HG03097 (cell line): ENCODE data around the gene MAD1L1.

Experiments used
- ATAC-seq: cut with Tn5 transposase; IDR thresholded peaks from one replicate; pipeline ENCODE4 v1.9.1; 2021; ENCODE audit not compliant: unreplicated experiment, low FRiP score

Gene MAD1L1

DNA sequence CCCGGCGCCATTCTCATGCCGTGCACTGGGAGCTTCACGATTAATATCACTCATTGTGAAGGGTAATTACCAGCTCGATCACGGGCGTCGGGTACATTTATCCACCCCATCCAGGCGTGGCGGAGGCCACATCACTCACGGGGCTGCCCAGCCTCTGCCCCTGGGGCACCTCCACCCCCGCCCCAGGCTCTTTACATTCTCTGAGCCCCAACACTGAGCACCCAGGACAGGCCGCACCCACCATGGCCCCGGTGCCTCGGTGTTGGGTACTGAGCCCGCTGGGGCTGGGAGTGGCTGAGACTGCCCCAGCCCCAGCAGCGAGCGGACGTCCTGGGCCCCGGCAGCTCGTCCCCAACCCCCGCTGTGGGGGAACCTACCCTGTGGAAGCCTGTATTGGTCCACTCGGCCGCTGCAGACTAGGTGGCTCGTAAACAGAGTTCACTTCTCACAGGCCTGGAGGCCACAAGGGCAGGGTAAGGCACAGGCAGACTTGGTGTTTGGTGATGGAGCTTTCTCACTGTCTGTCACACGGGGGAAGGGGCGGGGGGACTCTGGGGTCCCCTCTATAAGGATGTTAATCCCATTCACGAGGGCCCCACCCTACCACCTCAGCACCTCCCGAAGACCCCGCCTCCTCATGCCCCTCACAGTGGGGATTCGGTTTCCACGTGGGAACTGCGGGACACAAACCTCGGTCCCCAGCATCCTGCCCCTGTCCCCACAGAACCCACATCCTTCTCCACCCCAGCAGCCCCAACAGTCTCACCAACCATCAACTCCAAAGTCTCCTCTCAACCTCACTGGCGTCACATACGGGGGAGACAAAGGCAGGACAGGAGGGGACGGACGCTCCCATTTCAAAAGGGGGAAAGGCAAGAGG lies 378.5 kb downstream of the MAD1L1 start:
- no peak for ATAC-seq

- no peak for ATAC-seq
These were observed 379.2 kb downstream of the MAD1L1 start for GRCh38 chr7:1853431-1853985.

DNA sequence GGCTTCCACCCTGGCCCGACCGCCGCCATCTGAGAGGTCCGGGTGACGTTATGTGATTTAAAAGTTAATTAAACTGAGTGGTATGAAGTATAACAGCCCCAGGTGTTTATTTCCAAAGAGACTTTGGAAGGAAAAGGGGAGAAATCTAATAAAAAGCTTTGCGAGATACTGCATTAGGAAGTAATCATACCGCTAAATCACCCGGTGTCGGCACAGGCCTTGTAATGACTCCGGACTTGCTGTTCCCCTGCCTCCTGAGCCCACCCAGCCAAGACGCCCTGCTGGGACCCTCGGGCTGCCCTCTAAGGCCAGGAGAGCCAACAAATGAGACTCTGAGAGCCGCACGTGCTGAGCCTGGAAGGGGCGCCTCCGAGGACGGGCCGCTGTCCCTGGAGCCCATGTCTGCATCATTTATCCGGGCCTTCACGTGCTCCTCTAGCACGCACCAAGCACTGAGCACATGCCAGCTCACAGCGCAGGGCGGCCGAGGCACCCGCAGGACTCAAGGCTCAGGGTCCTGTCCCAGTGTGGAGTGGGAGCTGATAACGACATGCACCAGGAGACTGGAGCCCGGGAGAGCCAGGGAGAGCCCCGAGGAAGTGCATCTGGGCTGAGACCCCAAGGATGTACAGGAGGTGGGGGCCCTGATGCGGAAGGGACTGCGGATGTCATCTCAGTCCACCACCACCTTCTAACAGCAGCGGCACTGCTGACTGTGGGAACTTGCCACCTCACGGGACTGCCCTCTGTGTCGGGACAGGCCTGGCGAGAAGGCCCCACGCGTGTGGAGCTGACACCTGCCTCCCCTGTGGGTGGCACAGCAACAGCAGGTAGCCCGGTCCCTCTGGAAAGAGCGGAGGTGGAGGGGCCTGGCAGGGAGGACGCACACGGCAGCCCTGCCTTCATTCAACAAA lies 380.0 kb downstream of the MAD1L1 start:
- ATAC-seq = no peak

- no peak for ATAC-seq
These were observed 380.8 kb downstream of the MAD1L1 start for GRCh38 chr7:1851721-1852516.

GRCh38 chr7:1850976-1851571 lies 381.7 kb downstream of the MAD1L1 start:
- no peak for ATAC-seq

GRCh38 chr7:1850111-1850975 lies 382.4 kb downstream of the MAD1L1 start:
- no peak for ATAC-seq

DNA sequence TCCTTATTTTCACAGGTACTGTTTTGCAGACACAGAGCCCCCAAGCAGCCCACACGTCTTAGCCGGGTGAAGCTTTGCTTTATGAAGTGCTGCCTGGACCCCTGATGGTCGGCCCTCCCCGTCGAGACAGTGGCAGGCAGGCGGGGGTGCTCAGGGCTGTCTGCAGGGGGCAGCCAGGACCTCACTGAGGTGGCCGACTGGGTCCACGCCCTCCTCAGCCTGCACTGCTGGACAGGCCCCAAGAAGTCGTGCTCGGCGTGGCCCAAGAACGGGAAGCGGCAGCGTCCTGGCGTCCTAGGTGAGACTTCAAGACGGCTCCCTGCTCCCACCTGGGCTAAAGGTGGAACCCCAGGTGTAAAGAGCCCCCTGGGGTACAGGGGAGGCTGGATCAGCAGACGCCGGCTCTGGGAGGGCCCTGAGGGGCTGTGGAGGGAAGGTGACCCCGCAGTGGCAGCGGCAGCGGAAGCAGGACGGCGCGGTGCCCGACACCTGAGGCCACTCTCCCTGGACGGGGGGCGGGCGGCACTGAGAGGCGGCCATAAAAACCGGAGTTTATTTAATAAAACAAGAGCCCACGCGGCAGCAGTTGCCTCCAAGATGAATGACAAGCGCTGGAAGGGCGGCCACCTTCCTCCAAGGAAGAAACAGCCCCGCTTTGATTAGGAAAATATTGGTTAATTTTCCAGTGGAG lies 383.2 kb downstream of the MAD1L1 start:
- ATAC-seq = no peak

DNA sequence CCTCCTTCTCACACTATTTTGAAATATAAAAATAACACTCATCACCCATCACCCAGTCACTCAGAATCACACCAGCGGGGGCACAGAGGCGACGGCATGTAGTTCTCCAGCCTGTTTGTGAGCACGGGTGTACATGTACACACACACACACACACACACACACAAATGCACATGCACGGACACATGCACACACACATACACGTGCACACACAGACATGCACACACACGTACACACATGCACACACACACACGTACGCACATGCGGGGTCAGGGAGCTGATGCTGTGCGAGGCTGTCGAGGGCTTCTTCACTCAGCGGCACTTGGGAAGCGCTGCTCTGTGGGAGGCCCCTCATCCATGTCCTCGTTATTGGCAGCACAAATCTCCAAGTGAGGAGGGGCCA lies 383.8 kb downstream of the MAD1L1 start:
- ATAC-seq = no peak

- no peak for ATAC-seq
These were observed 384.6 kb downstream of the MAD1L1 start for GRCh38 chr7:1848013-1848640.

GRCh38 chr7:1847260-1848001 lies 385.3 kb downstream of the MAD1L1 start:
- no peak for ATAC-seq

- no peak for ATAC-seq
These were observed 386.2 kb downstream of the MAD1L1 start for GRCh38 chr7:1846331-1847065.

DNA sequence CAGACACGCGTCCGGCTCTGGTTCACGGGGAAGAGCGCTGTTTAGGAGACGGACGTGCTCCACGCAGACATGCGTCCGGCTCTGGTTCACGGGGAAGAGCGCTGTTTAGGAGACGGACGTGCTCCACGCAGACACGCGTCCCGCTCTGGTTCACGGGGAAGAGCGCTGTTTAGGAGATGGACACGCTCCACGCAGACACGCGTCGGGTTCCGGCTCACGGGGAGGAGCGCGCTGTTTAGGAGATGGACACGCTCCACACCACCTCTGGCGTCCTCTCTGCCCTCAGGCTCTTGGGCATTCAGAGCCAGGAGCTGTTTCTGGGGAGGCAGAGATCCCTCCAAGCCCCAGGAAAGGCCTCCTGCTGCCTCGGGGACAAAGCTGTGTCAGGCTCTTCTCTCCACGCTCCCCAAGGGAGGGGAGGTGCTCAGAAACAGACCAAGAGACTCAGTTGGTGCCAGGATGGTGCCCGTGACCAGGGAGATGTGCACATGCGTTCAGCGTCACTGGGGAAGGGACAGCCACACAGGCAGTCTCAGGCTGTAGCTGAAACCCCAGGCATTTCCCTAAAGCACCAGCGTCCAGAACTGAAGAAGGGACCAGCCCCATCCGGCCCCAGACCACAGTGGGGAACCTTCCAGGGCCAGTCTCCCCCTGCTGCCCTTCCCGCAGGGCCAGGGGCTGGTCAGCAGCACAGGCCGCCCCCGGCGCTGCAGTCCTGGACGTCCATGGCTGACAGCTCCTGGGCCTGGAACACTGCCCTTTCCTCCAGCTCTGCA lies 387.0 kb downstream of the MAD1L1 start:
- ATAC-seq = no peak

GRCh38 chr7:1844951-1845390 lies 387.8 kb downstream of the MAD1L1 start:
- ATAC-seq = no peak

DNA sequence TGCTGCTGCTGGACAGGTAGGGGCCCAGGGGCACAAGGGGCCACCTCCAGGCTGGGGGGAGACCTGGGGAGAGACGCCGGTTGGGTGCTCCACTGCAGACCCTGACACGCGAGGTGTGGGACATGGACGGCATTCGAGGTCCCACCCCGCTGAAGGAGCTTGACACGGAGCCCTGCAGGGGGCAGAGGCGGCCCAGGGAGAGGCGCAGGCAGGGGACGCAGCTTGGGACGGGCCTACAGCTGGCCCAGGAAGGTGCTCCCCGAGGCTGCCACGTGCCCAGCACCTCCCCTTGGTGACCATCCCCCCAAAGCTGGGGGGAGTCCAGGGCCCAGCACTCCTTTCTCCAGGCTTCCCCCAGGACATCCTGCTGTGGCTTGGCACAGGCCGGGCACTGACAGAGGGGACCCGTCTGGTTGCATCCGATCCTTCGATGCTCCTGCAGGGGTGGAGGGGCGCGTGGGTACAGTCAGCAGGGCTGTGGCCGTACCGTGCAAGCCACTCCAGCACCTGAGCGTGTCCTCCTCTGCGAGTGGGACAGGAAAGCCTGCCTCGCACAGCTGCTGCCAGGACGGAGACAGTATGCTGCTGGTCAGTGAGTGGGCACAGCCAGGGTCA lies 388.3 kb downstream of the MAD1L1 start:
- ATAC-seq = no peak

DNA sequence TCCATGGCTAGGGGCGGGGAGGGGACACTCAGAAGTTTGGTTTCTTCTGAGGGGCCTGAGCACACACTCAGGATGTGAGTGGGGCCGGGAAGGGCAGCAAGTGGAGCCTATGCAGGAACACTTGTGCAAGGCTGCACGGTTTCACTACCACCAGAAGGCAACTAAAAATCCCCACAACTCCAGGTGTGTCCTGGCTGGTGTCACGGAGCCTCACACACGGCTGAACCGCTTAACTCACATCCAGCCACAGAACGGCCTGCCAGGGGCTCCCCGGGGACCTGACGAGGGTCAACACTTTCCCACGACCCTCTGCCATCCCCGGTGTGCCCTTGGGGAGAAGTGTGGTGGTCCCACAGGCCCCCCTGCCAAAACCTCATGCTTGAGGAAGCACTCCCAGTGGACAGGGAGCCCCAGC lies 388.8 kb downstream of the MAD1L1 start:
- no peak for ATAC-seq
